Liver (tissue), 9 donors: Measurements from ENCODE around the gene PARP12. TPM values are rescaled to one million over a fixed set of nuclear protein-coding genes. Genes with fewer than 3 reads are reported as not detected.

ENCODE experiments used
- DNase-seq: peaks from one replicate; pipeline ENCODE4 v3.0.0-alpha.2; 2017; ENCODE audit warnings: low spot score
- H3K27ac ChIP-seq, 2 donors: one replicate each; pipeline ENCODE4 v1.7.0; 2013; ENCODE audit warnings: inconsistent platforms in 2 of 2, low read length in 2 of 2, control low read depth in 1 of 2, low read depth in 1 of 2, mild to moderate bottlenecking in 1 of 2
- H3K27me3 ChIP-seq, 4 donors: one replicate each; pipeline versions ENCODE4 v1.6.1 to v1.7.0; 2013; ENCODE audit warnings: low read length in 3 of 4, inconsistent platforms in 1 of 4, mild to moderate bottlenecking in 1 of 4, moderate library complexity in 1 of 4; ENCODE audit not compliant: control insufficient read depth in 4 of 4, insufficient read depth in 4 of 4
- H3K36me3 ChIP-seq, 4 donors: one replicate each; pipeline versions ENCODE4 v1.6.1 to v1.7.0; 2013; ENCODE audit warnings: low read length in 3 of 4, mild to moderate bottlenecking in 3 of 4, low read depth in 1 of 4, moderate library complexity in 1 of 4; ENCODE audit not compliant: control insufficient read depth in 4 of 4, insufficient read depth in 3 of 4
- H3K4me1 ChIP-seq, 4 donors: one replicate each; pipeline versions ENCODE4 v1.6.1 to v1.7.0; 2013; ENCODE audit warnings: low read length in 3 of 4, mild to moderate bottlenecking in 3 of 4, moderate library complexity in 1 of 4; ENCODE audit not compliant: control insufficient read depth in 4 of 4, insufficient read depth in 4 of 4
- H3K4me3 ChIP-seq, 3 donors: one replicate each; pipeline versions ENCODE4 v1.6.1 to v1.7.0; 2013; ENCODE audit warnings: low read length in 3 of 3, control low read depth in 1 of 3, low read depth in 1 of 3, mild to moderate bottlenecking in 1 of 3
- H3K9ac ChIP-seq, 2 donors: one replicate each; pipeline ENCODE4 v1.7.0; 2013; ENCODE audit warnings: low read length in 2 of 2, mild to moderate bottlenecking in 2 of 2, moderate library complexity in 2 of 2, control low read depth in 1 of 2, low read depth in 1 of 2
- H3K9me3 ChIP-seq, 4 donors: one replicate each; pipeline versions ENCODE4 v1.6.1 to v1.7.0; 2013; ENCODE audit warnings: low read length in 3 of 4; ENCODE audit not compliant: control insufficient read depth in 4 of 4
- CTCF ChIP-seq: fragments of 150-350 bp; IDR thresholded peaks from 2 replicates; pipeline ENCODE4 v1.5.1; 2017; ENCODE audit warnings: improper control_type of control experiment, low read depth, low read length; ENCODE audit not compliant: missing input control
- EGR1 ChIP-seq, 2 donors: IDR thresholded peaks; 2 replicates each; pipeline ENCODE4 v1.6.1; 2016 to 2018; ENCODE audit warnings: antibody characterized with exemption in 2 of 2, low read depth in 2 of 2
- FOXA1 ChIP-seq: IDR thresholded peaks from 2 replicates; pipeline ENCODE4 v1.6.1; 2016; ENCODE audit warnings: antibody characterized with exemption
- FOXA2 ChIP-seq: IDR thresholded peaks from 2 replicates; pipeline ENCODE4 v1.6.1; 2016; ENCODE audit warnings: antibody characterized with exemption
- GABPA ChIP-seq, 2 donors: IDR thresholded peaks in 1 of 2; conservative IDR thresholded peaks in 1 of 2; 2 replicates each; pipeline ENCODE4 v1.6.1; 2016; ENCODE audit warnings: antibody characterized with exemption in 2 of 2, mild to moderate bottlenecking in 1 of 2, moderate library complexity in 1 of 2
- HNF4A ChIP-seq, 2 donors: conservative IDR thresholded peaks; 2 replicates each; pipeline ENCODE4 v1.6.1; 2016; ENCODE audit warnings: antibody characterized with exemption in 2 of 2, mild to moderate bottlenecking in 2 of 2
- HNF4G ChIP-seq: IDR thresholded peaks from 2 replicates; pipeline ENCODE4 v1.6.1; 2016; ENCODE audit warnings: antibody characterized with exemption
- NR2F2 ChIP-seq: IDR thresholded peaks from 2 replicates; pipeline ENCODE4 v1.6.1; 2016; ENCODE audit warnings: antibody characterized with exemption
- RAD21 ChIP-seq, 2 donors: IDR thresholded peaks; 2 replicates each; pipeline ENCODE4 v1.6.1; 2016; ENCODE audit warnings: antibody characterized with exemption in 2 of 2, mild to moderate bottlenecking in 2 of 2
- RXRA ChIP-seq, 2 donors: IDR thresholded peaks; 2 replicates each; pipeline ENCODE4 v1.6.1; 2017 to 2018; ENCODE audit warnings: antibody characterized with exemption in 2 of 2, mild to moderate bottlenecking in 1 of 2
- SP1 ChIP-seq: IDR thresholded peaks from 2 replicates; pipeline ENCODE4 v1.6.1; 2018; ENCODE audit warnings: antibody characterized with exemption, mild to moderate bottlenecking
- TAF1 ChIP-seq: conservative IDR thresholded peaks from 2 replicates; pipeline ENCODE4 v1.6.1; 2016; ENCODE audit warnings: antibody characterized with exemption, mild to moderate bottlenecking
- YY1 ChIP-seq: IDR thresholded peaks from 2 replicates; pipeline ENCODE4 v1.6.1; 2016; ENCODE audit warnings: antibody characterized with exemption, mild to moderate bottlenecking
- ZBTB33 ChIP-seq: IDR thresholded peaks from 2 replicates; pipeline ENCODE4 v1.6.1; 2016; ENCODE audit warnings: antibody characterized with exemption
- WGBS: extraction: QIAGEN DNeasy Blood & Tissue Kit; methylation state at CpG from one replicate; pipeline ENCODE4 v1.1.7; 2013; 5-methylcytosine and 5-hydroxymethylcytosine counted together
- polyA plus RNA-seq, 2 donors: library from polyadenylated mRNA; stranded (reverse) in 1 of 2; unstranded in 1 of 2; fragments of 200-250 nt in 1 of 2; fragments of >200 nt in 1 of 2; fragmentation: Nextera tagmentation in 1 of 2; extraction: Ambion mirVana in 1 of 2; gene quantifications; one replicate each; pipeline versions ENCODE4 v1.2.1 to v1.2.3, GENCODE V29; 2013 to 2015
- total RNA-seq, 2 donors: library from RNA; depleted of rRNA; stranded (reverse); fragments of >200 nt; gene quantifications; one replicate each; pipeline ENCODE4 v1.2.3, GENCODE V29; 2014
- TF ChIP-seq, protein P1 (sequence below): IDR thresholded peaks from 2 replicates; pipeline ENCODE4 v1.6.1; 2016; ENCODE audit warnings: antibody characterized with exemption, mild to moderate bottlenecking
- TF ChIP-seq, protein P2 (sequence below): IDR thresholded peaks from 2 replicates; pipeline ENCODE4 v1.6.1; 2016; ENCODE audit warnings: antibody characterized with exemption
- TF ChIP-seq, protein P3 (sequence below): IDR thresholded peaks from 2 replicates; pipeline ENCODE4 v1.6.1; 2016; ENCODE audit warnings: antibody characterized with exemption
- donor health status: healthy.
- donor health status: healthy.
- donor health status: healthy.
- donor health status: healthy.
- donor health status: healthy.

PARP12 gene
- total and polyA plus RNA-seq, 4 donors = 13.3 to 32.7 (median 19.8) TPM

- Histone ChIP-seq H3K4me3 (no peak overlapping the region), H3K27me3 (no peaks in the 10 kb centered on the region), H3K9me3 (no peaks in the 10 kb centered on the region), H3K4me1 (peaks cover 0 to 6% (median 0%) of the 10 kb centered on the region in 4 donors), H3K36me3 (no peaks in the 10 kb centered on the region), H3K9ac (no peak overlapping the region), H3K27ac (no peak overlapping the region)
- WGBS = 95% methylated on average over 22 of the region's 22 CpGs
- no peak for DNase-seq
- TF ChIP-seq NR2F2 = no peak
- no peak for TF ChIP-seq ZBTB33
- TF ChIP-seq EGR1 (IDR thresholded peaks at IDR 0.05; ENCODE audit: low read depth in 2 of 2) = no peak
- TF ChIP-seq RXRA (IDR thresholded peaks at IDR 0.05) = no peak
- TF ChIP-seq YY1 = no peak
- TF ChIP-seq TAF1 = no peak
- no peak for TF ChIP-seq RAD21 (IDR thresholded peaks at IDR 0.05)
- no peak for TF ChIP-seq HNF4G
- TF ChIP-seq GABPA (IDR thresholded peaks at IDR 0.05 in 1 of 2, conservative IDR thresholded peaks at IDR 0.05 in 1 of 2) = no peak
- no peak for TF ChIP-seq FOXA1
- TF ChIP-seq CTCF = no peak
- TF ChIP-seq FOXA2 = no peak
- TF ChIP-seq, protein P1, sequence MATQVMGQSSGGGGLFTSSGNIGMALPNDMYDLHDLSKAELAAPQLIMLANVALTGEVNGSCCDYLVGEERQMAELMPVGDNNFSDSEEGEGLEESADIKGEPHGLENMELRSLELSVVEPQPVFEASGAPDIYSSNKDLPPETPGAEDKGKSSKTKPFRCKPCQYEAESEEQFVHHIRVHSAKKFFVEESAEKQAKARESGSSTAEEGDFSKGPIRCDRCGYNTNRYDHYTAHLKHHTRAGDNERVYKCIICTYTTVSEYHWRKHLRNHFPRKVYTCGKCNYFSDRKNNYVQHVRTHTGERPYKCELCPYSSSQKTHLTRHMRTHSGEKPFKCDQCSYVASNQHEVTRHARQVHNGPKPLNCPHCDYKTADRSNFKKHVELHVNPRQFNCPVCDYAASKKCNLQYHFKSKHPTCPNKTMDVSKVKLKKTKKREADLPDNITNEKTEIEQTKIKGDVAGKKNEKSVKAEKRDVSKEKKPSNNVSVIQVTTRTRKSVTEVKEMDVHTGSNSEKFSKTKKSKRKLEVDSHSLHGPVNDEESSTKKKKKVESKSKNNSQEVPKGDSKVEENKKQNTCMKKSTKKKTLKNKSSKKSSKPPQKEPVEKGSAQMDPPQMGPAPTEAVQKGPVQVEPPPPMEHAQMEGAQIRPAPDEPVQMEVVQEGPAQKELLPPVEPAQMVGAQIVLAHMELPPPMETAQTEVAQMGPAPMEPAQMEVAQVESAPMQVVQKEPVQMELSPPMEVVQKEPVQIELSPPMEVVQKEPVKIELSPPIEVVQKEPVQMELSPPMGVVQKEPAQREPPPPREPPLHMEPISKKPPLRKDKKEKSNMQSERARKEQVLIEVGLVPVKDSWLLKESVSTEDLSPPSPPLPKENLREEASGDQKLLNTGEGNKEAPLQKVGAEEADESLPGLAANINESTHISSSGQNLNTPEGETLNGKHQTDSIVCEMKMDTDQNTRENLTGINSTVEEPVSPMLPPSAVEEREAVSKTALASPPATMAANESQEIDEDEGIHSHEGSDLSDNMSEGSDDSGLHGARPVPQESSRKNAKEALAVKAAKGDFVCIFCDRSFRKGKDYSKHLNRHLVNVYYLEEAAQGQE = no peak
- no peak for TF ChIP-seq SP1
- TF ChIP-seq, protein P2, sequence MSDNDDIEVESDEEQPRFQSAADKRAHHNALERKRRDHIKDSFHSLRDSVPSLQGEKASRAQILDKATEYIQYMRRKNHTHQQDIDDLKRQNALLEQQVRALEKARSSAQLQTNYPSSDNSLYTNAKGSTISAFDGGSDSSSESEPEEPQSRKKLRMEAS = no peak
Measured at GRCh38 chr7:139990571-139991268, 72.0 kb downstream of the PARP12 start.

GRCh38 chr7:139990142-139990535, 72.6 kb downstream of the PARP12 start:
- H3K4me3 ChIP-seq = no peak overlapping the region
- no peak for TF ChIP-seq FOXA2
- no peak for TF ChIP-seq FOXA1
- TF ChIP-seq, protein P3, sequence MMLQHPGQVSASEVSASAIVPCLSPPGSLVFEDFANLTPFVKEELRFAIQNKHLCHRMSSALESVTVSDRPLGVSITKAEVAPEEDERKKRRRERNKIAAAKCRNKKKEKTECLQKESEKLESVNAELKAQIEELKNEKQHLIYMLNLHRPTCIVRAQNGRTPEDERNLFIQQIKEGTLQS = no peak
- no peak for TF ChIP-seq HNF4A (conservative IDR thresholded peaks at IDR 0.05)
- no peak for TF ChIP-seq CTCF
- no peak for TF ChIP-seq EGR1 (IDR thresholded peaks at IDR 0.05; ENCODE audit: low read depth in 2 of 2)
- TF ChIP-seq, protein P1 = no peak
- DNase-seq = no peak
- H3K27me3 ChIP-seq = no peaks in the 10 kb centered on the region
- H3K9me3 ChIP-seq = no peaks in the 10 kb centered on the region
- H3K36me3 ChIP-seq = no peaks in the 10 kb centered on the region
- no peak overlapping the region for H3K27ac ChIP-seq
- peaks cover 0 to 3% (median 0%) of the 10 kb centered on the region in 4 donors for H3K4me1 ChIP-seq
- H3K9ac ChIP-seq = no peak overlapping the region
- WGBS = 91% methylated on average over 10 of the region's 10 CpGs
